A549 (cell line): Measurements from ENCODE around the gene ENPP3. TPM values are rescaled to one million over a fixed set of nuclear protein-coding genes. Genes with fewer than 3 reads are reported as not detected.
A peak's percentile ranks its signal among the peaks of the same experiment; 100 is the strongest.
"Not testable (repeated sequence)": the region's sequence is repeated elsewhere in the genome, so short reads cannot be mapped to it uniquely, and the experiment has no call there.

ENCODE experiments used
- ATAC-seq, 2 experiments: fragments of 200-7000 bp in 1 of 2; fragments of >200 bp in 1 of 2; cut with Nextera tagmentation in 1 of 2; cut with Tn5 transposase in 1 of 2; 3 replicates each; pipeline versions ENCODE4 v1.8.0 to v1.9.1; 2018 to 2020; ENCODE audit warnings: mild to moderate bottlenecking in 1 of 2, moderate library complexity in 1 of 2
- CTCF ChIA-PET: fragments of 300-600 bp; sonication (Branson Sonifier 250); formaldehyde crosslinking; extraction: SDS; loops from one replicate; lab custom pipeline; 2021; ENCODE audit warnings: antibody characterized with exemption, inconsistent platforms; lab: Yijun Ruan, JAX
- POLR2A ChIA-PET: fragments of 350-600 bp; formaldehyde crosslinking; extraction: SDS; loops from one replicate; lab custom pipeline; 2021; ENCODE audit warnings: antibody characterized with exemption, inconsistent platforms; lab: Yijun Ruan, JAX
- DNase-seq, 2 experiments: peaks; one replicate each; pipeline versions ENCODE4 v3.0.0 to v3.0.0-alpha.2; 2011 to 2016; ENCODE audit warnings: low read depth in 1 of 2, low spot score in 1 of 2
- FAIRE-seq: peaks from 2 replicates; lab custom pipeline; 2011; peaks lifted over from hg19 to GRCh38; lab: Jason Lieb, UNC
- H3K27ac ChIP-seq, 2 experiments: fragments of >200 bp; sonication (Bioruptor Twin); formaldehyde crosslinking; 3 replicates each; pipeline ENCODE4 v1.5.1; 2016 to 2017
- H3K4me1 ChIP-seq: fragments of >200 bp; sonication (Bioruptor Twin); formaldehyde crosslinking; 3 replicates; pipeline ENCODE4 v1.6.1; 2016
- H3K4me2 ChIP-seq: fragments of >200 bp; sonication (Bioruptor Twin); formaldehyde crosslinking; 3 replicates; pipeline ENCODE4 v1.6.1; 2016
- H3K4me3 ChIP-seq: fragments of >200 bp; sonication (Bioruptor Twin); formaldehyde crosslinking; 3 replicates; pipeline ENCODE4 v1.5.1; 2016
- H3K9me3 ChIP-seq: fragments of >200 bp; sonication (Bioruptor Twin); formaldehyde crosslinking; 3 replicates; pipeline ENCODE4 v1.6.1; 2016
- CEBPB ChIP-seq, 2 experiments: fragments of >200 bp in 1 of 2; sonication (Bioruptor Twin) in 1 of 2; formaldehyde crosslinking in 1 of 2; IDR thresholded peaks; 2 replicates each; pipeline ENCODE4 v1.6.1; 2012 to 2016
- CHD4 ChIP-seq: fragments of 200-600 bp; sonication (generic); IDR thresholded peaks from 2 replicates; pipeline ENCODE4 v1.6.1; 2016; ENCODE audit warnings: antibody characterized with exemption, mild to moderate bottlenecking, borderline replicate concordance
- FOSL2 ChIP-seq, 2 experiments: fragments of 450-650 bp in 1 of 2; fragments of >200 bp in 1 of 2; sonication (Bioruptor Twin) in 1 of 2; formaldehyde crosslinking; IDR thresholded peaks; 2 replicates each; pipeline versions ENCODE4 v1.5.0 to v1.6.1; 2016 to 2020; ENCODE audit warnings: mild to moderate bottlenecking in 1 of 2, moderate library complexity in 1 of 2
- FOXS1 ChIP-seq: fragments of 250-450 bp; sonication (Bioruptor Pico); IDR thresholded peaks from 2 replicates; pipeline ENCODE4 v1.5.0; 2020; ENCODE audit warnings: mild to moderate bottlenecking, moderate library complexity
- HOXA7 ChIP-seq: fragments of 250-450 bp; sonication (Bioruptor Pico); IDR thresholded peaks from 2 replicates; pipeline ENCODE4 v1.5.0; 2020; ENCODE audit warnings: mild to moderate bottlenecking, moderate library complexity
- HOXB5 ChIP-seq: fragments of 250-450 bp; sonication (Bioruptor Pico); IDR thresholded peaks from 2 replicates; pipeline ENCODE4 v1.5.0; 2020; ENCODE audit warnings: mild to moderate bottlenecking, moderate library complexity
- KDM1A ChIP-seq: fragments of 200-600 bp; sonication (generic); IDR thresholded peaks from 2 replicates; pipeline ENCODE4 v1.6.1; 2016; ENCODE audit warnings: low read depth, mild to moderate bottlenecking
- NPAS2 ChIP-seq: fragments of 250-450 bp; sonication (Bioruptor Pico); IDR thresholded peaks from 2 replicates; pipeline ENCODE4 v1.8.0; 2022; ENCODE audit warnings: mild to moderate bottlenecking, moderate library complexity, borderline replicate concordance
- NR3C1 ChIP-seq: fragments of >200 bp; sonication (Bioruptor Twin); formaldehyde crosslinking; IDR thresholded peaks from 3 replicates; pipeline ENCODE4 v1.6.1; 2017
- PHF8 ChIP-seq: fragments of 200-600 bp; sonication (generic); IDR thresholded peaks from 2 replicates; pipeline ENCODE4 v1.6.1; 2016; ENCODE audit warnings: low read depth, mild to moderate bottlenecking, antibody characterized with exemption, moderate library complexity, borderline replicate concordance
- POLR2A ChIP-seq: IDR thresholded peaks from 2 replicates; pipeline ENCODE4 v1.6.1; 2012; ENCODE audit warnings: mild to moderate bottlenecking, low read length
- RARB ChIP-seq: fragments of 250-450 bp; sonication (Bioruptor Pico); IDR thresholded peaks from 2 replicates; pipeline ENCODE4 v1.8.0; 2021; ENCODE audit warnings: mild to moderate bottlenecking, moderate library complexity
- SMC3 ChIP-seq: fragments of >200 bp; sonication (Bioruptor Twin); formaldehyde crosslinking; IDR thresholded peaks from 3 replicates; pipeline ENCODE4 v1.6.1; 2018; ENCODE audit warnings: inconsistent platforms
- ZC3H11A ChIP-seq: fragments of 450-650 bp; IDR thresholded peaks from 2 replicates; pipeline ENCODE4 v1.6.1; 2014; ENCODE audit warnings: antibody characterized with exemption, mild to moderate bottlenecking
- ZNF302 ChIP-seq: fragments of 250-450 bp; sonication (Bioruptor Pico); IDR thresholded peaks from 2 replicates; pipeline ENCODE4 v1.9.0; 2021; ENCODE audit warnings: inconsistent platforms, mild to moderate bottlenecking, moderate library complexity
- WGBS: methylation state at CpG from one replicate; pipeline ENCODE4 v1.1.6; 2017; ENCODE audit errors: missing lambda C conversion rate; 5-methylcytosine and 5-hydroxymethylcytosine counted together
- polyA plus RNA-seq, 4 experiments: library from polyadenylated mRNA; depleted of rRNA in 3 of 4; stranded (reverse); fragments of >200 nt; fragmentation: RNase III in 1 of 4; extraction: RNeasy Plus Mini Kit Qiagen cat#74134 plus additional on column Dnase treatment in 1 of 4; gene quantifications; 2 replicates in 3 of 4; 3 replicates in 1 of 4; pipeline ENCODE4 v1.2.3, GENCODE V29; 2011 to 2017
- TF ChIP-seq, protein P1 (sequence below): fragments of 200-600 bp; sonication (generic); IDR thresholded peaks from 2 replicates; pipeline ENCODE4 v1.6.1; 2016; ENCODE audit warnings: antibody characterized with exemption, mild to moderate bottlenecking, moderate library complexity
- TF ChIP-seq, protein P2 (sequence below): fragments of >200 bp; sonication (Bioruptor Twin); formaldehyde crosslinking; IDR thresholded peaks from 3 replicates; pipeline ENCODE4 v1.6.1; 2016
- TF ChIP-seq, protein P3 (sequence below): IDR thresholded peaks from 2 replicates; pipeline ENCODE4 v1.6.1; 2012; ENCODE audit warnings: low read depth, borderline replicate concordance
- TF ChIP-seq, protein P4 (sequence below): IDR thresholded peaks from 2 replicates; pipeline ENCODE4 v1.6.1; 2012
- TF ChIP-seq, protein P5 (sequence below): fragments of >200 bp; sonication (Bioruptor Twin); formaldehyde crosslinking; IDR thresholded peaks from 2 replicates; pipeline ENCODE4 v1.6.1; 2016
- TF ChIP-seq, protein P6 (sequence below): fragments of 450-650 bp; IDR thresholded peaks from 2 replicates; pipeline ENCODE4 v1.6.1; 2014; ENCODE audit warnings: antibody characterized with exemption

ENPP3 gene
- polyA plus RNA-seq, 2 of the 4 experiments (the other 2 are of a cell fraction): not detected

DNA sequence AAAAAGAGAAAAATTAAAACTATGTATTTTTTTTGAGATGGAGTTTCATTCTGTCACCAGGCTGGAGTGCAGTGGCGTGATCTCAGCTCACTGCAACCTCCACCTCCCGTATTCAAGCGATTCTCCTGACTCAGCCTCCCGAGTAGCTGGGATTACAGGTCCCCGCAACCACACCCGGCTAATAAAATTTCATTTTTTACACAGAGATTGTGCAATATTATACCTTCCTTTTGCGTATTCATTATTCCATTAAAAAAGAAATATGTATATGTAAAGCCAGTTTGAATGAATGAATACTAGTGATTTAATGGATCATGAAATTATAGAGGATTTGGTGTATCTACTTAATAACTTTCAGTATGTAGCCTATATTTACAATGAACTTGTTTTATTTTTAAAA lies 111.9 kb downstream of the ENPP3 start:
- Histone ChIP-seq H3K27ac (no peak overlapping the region), H3K4me3 (no peak overlapping the region), H3K4me2 (no peak overlapping the region), H3K4me1 (no peaks in the 10 kb centered on the region), H3K9me3 (no peaks in the 10 kb centered on the region)
- ChIA-PET CTCF (no interaction called here), POLR2A (no interaction called here)
- FAIRE-seq (no peak), ATAC-seq (no peak), DNase-seq (no peak)
- no peak for TF ChIP-seq PHF8
- TF ChIP-seq, protein P1, sequence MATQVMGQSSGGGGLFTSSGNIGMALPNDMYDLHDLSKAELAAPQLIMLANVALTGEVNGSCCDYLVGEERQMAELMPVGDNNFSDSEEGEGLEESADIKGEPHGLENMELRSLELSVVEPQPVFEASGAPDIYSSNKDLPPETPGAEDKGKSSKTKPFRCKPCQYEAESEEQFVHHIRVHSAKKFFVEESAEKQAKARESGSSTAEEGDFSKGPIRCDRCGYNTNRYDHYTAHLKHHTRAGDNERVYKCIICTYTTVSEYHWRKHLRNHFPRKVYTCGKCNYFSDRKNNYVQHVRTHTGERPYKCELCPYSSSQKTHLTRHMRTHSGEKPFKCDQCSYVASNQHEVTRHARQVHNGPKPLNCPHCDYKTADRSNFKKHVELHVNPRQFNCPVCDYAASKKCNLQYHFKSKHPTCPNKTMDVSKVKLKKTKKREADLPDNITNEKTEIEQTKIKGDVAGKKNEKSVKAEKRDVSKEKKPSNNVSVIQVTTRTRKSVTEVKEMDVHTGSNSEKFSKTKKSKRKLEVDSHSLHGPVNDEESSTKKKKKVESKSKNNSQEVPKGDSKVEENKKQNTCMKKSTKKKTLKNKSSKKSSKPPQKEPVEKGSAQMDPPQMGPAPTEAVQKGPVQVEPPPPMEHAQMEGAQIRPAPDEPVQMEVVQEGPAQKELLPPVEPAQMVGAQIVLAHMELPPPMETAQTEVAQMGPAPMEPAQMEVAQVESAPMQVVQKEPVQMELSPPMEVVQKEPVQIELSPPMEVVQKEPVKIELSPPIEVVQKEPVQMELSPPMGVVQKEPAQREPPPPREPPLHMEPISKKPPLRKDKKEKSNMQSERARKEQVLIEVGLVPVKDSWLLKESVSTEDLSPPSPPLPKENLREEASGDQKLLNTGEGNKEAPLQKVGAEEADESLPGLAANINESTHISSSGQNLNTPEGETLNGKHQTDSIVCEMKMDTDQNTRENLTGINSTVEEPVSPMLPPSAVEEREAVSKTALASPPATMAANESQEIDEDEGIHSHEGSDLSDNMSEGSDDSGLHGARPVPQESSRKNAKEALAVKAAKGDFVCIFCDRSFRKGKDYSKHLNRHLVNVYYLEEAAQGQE: no peak
- TF ChIP-seq, protein P2, sequence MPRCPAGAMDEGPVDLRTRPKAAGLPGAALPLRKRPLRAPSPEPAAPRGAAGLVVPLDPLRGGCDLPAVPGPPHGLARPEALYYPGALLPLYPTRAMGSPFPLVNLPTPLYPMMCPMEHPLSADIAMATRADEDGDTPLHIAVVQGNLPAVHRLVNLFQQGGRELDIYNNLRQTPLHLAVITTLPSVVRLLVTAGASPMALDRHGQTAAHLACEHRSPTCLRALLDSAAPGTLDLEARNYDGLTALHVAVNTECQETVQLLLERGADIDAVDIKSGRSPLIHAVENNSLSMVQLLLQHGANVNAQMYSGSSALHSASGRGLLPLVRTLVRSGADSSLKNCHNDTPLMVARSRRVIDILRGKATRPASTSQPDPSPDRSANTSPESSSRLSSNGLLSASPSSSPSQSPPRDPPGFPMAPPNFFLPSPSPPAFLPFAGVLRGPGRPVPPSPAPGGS: no peak
- WGBS: 78% methylated on average over 7 of the region's 7 CpGs

DNA sequence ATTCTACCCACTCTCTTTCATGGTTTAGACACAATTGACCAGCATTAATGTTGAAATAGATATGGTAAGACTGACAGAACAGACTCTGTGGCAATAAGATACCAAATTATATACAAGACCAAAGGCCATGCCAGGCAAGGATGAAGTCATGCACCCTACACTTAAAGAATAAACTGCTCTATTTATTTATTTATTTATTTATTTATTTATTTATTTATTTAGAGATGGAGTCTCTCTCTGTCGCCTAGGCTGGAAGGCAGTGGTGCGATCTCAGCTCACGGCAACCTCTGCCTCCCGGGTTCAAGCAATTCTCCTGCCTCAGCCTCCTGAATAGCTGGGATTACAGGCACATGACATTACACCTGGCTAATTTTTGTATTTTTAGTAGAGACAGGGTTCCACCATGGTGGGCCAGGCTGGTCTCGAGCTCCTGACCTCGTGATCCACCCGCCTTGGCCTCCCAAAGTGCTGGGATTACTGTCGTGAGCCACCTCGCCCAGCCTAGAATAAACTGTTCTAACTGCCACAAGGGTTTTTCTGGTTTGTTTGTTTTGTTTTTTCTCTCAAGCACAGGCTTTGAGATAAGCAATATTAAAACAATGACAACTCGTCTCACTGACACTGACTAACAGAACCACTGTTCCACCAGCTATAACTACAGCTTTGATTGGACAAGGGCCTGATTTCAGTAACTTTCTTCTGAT lies 114.1 kb downstream of the ENPP3 start:
- H3K27ac ChIP-seq, H3K4me2 ChIP-seq, POLR2A ChIA-PET, H3K9me3 ChIP-seq, FAIRE-seq, CTCF ChIA-PET, H3K4me1 ChIP-seq, DNase-seq, ATAC-seq, H3K4me3 ChIP-seq: not testable (repeated sequence)
- 73% methylated on average over 10 of the region's 10 CpGs for WGBS
- peak; percentile 61 for TF ChIP-seq ZC3H11A

DNA sequence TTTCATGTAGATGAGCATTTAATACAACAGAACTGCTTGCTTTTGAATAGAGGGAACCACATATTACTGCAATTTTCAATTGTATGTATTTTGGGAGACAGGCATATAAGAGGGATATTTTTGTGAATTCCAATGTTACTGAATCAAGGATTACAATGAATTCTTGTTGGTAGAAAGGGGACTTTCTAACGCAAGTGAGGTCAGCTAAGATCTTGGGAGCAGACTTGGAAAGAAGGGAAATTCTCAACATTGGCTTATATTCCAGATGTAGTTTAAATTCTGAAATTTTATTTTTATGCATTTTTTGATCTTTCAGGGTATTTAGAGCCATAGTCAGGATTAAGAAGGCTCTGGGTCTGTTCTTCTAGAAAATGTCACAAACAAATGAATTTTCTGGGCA lies 117.0 kb downstream of the ENPP3 start:
- ATAC-seq: no peak
- no peak for FAIRE-seq
- 79% methylated on average over 1 of the region's 1 CpG for WGBS
- ChIA-PET POLR2A (no interaction called here), CTCF (no interaction called here)
- Histone ChIP-seq H3K4me3 (no peak overlapping the region), H3K9me3 (no peaks in the 10 kb centered on the region), H3K4me1 (no peaks in the 10 kb centered on the region), H3K4me2 (no peak overlapping the region), H3K27ac (no peak overlapping the region)
- DNase-seq: no peak
- TF ChIP-seq HOXB5 (CRISPR knock-in tag) (no peak), POLR2A (no peak), HOXA7 (no peak), FOXS1 (CRISPR knock-in tag) (no peak), SMC3 (no peak), CHD4 (no peak), NR3C1 (no peak), ZNF302 (no peak), FOSL2 (IDR thresholded peaks at IDR 0.05) (no peak), FOSL2 (CRISPR knock-in tag; IDR thresholded peaks at IDR 0.05) (no peak), RARB (CRISPR knock-in tag) (no peak), NPAS2 (CRISPR knock-in tag) (no peak), CEBPB (IDR thresholded peaks at IDR 0.05) (no peak), KDM1A (no peak)
- TF ChIP-seq, protein P3, sequence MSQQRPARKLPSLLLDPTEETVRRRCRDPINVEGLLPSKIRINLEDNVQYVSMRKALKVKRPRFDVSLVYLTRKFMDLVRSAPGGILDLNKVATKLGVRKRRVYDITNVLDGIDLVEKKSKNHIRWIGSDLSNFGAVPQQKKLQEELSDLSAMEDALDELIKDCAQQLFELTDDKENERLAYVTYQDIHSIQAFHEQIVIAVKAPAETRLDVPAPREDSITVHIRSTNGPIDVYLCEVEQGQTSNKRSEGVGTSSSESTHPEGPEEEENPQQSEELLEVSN: no peak
- TF ChIP-seq, protein P1: no peak
- TF ChIP-seq, protein P4, sequence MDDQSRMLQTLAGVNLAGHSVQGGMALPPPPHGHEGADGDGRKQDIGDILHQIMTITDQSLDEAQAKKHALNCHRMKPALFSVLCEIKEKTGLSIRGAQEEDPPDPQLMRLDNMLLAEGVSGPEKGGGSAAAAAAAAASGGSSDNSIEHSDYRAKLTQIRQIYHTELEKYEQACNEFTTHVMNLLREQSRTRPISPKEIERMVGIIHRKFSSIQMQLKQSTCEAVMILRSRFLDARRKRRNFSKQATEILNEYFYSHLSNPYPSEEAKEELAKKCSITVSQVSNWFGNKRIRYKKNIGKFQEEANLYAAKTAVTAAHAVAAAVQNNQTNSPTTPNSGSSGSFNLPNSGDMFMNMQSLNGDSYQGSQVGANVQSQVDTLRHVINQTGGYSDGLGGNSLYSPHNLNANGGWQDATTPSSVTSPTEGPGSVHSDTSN: no peak
- TF ChIP-seq, protein P5, sequence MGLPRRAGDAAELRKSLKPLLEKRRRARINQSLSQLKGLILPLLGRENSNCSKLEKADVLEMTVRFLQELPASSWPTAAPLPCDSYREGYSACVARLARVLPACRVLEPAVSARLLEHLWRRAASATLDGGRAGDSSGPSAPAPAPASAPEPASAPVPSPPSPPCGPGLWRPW: no peak
- TF ChIP-seq, protein P6, sequence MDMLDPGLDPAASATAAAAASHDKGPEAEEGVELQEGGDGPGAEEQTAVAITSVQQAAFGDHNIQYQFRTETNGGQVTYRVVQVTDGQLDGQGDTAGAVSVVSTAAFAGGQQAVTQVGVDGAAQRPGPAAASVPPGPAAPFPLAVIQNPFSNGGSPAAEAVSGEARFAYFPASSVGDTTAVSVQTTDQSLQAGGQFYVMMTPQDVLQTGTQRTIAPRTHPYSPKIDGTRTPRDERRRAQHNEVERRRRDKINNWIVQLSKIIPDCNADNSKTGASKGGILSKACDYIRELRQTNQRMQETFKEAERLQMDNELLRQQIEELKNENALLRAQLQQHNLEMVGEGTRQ: no peak
